Ishikawa (cell line): ENCODE results near the gene CCDC91.

Experiments used
- CEBPB ChIP-seq: IDR thresholded peaks from 2 replicates; pipeline ENCODE4 v1.6.1; 2012
- CREB1 ChIP-seq: IDR thresholded peaks from 2 replicates; pipeline ENCODE4 v1.6.1; 2012; ENCODE audit warnings: low read depth
- EGR1 ChIP-seq: IDR thresholded peaks from 2 replicates; pipeline ENCODE4 v1.6.1; 2012
- EP300 ChIP-seq: IDR thresholded peaks from 2 replicates; pipeline ENCODE4 v1.6.1; 2012; ENCODE audit warnings: borderline replicate concordance
- FOXM1 ChIP-seq: IDR thresholded peaks from 2 replicates; pipeline ENCODE4 v1.6.1; 2012; ENCODE audit warnings: low read depth, borderline replicate concordance
- NFIC ChIP-seq: IDR thresholded peaks from 2 replicates; pipeline ENCODE4 v1.6.1; 2012
- TAF1 ChIP-seq: IDR thresholded peaks from 2 replicates; pipeline ENCODE4 v1.6.1; 2012; ENCODE audit warnings: low read depth, mild to moderate bottlenecking
- TEAD4 ChIP-seq: IDR thresholded peaks from 2 replicates; pipeline ENCODE4 v1.6.1; 2012
- YY1 ChIP-seq: IDR thresholded peaks from 2 replicates; pipeline ENCODE4 v1.6.1; 2012; ENCODE audit warnings: low read depth
- TF ChIP-seq, protein P1 (sequence below): IDR thresholded peaks from 2 replicates; pipeline ENCODE4 v1.6.1; 2012
- TF ChIP-seq, protein P2 (sequence below): IDR thresholded peaks from 2 replicates; pipeline ENCODE4 v1.6.1; 2012; ENCODE audit warnings: low read depth, mild to moderate bottlenecking

DNA sequence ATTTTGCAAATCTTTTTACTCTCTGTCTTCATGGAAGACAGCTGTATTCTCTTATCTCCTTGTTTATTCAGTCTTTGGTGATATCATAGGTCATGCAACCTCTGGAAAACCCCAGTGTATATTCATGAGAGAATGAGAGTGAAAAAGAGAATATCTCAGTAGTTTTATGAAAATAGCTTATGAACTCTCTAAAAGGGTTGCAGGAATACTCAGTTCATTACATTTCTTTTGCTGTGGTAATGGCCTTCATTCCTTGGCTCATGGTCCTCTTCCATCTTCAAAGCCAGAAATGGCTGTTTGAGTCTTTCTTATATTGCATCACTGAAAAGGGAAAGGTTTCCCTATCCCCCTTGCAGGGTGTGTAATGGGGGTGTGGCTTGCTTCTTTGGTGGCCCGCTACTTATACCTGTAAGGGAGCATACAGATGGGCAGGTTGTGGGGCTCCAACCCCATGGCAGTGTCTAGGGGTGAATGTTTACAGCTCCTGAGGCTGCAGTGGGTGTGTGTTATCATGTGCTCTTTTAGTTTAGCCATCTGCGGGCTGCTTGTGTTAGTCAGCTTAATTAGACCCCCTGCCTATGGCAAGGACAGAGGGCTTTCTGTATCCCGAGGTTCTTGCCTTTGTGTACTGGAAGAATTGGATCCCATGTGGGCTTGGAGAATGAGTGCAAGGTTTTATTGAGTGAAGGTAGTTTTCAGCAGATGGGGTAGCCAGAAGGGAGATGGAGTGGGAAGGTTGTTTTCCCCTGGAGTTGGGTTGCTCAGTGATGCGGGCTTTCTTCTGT is 150.2 kb downstream of the CCDC91 start:
- no peak for TF ChIP-seq CREB1
- no peak for TF ChIP-seq EP300
- no peak for TF ChIP-seq EGR1
- TF ChIP-seq CEBPB, result no peak
- TF ChIP-seq, protein P1, sequence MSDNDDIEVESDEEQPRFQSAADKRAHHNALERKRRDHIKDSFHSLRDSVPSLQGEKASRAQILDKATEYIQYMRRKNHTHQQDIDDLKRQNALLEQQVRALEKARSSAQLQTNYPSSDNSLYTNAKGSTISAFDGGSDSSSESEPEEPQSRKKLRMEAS, result no peak
- no peak for TF ChIP-seq FOXM1
- no peak for TF ChIP-seq NFIC
- TF ChIP-seq, protein P2, sequence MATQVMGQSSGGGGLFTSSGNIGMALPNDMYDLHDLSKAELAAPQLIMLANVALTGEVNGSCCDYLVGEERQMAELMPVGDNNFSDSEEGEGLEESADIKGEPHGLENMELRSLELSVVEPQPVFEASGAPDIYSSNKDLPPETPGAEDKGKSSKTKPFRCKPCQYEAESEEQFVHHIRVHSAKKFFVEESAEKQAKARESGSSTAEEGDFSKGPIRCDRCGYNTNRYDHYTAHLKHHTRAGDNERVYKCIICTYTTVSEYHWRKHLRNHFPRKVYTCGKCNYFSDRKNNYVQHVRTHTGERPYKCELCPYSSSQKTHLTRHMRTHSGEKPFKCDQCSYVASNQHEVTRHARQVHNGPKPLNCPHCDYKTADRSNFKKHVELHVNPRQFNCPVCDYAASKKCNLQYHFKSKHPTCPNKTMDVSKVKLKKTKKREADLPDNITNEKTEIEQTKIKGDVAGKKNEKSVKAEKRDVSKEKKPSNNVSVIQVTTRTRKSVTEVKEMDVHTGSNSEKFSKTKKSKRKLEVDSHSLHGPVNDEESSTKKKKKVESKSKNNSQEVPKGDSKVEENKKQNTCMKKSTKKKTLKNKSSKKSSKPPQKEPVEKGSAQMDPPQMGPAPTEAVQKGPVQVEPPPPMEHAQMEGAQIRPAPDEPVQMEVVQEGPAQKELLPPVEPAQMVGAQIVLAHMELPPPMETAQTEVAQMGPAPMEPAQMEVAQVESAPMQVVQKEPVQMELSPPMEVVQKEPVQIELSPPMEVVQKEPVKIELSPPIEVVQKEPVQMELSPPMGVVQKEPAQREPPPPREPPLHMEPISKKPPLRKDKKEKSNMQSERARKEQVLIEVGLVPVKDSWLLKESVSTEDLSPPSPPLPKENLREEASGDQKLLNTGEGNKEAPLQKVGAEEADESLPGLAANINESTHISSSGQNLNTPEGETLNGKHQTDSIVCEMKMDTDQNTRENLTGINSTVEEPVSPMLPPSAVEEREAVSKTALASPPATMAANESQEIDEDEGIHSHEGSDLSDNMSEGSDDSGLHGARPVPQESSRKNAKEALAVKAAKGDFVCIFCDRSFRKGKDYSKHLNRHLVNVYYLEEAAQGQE, result no peak
- TF ChIP-seq TAF1, result no peak
- TF ChIP-seq TEAD4, result no peak
- no peak for TF ChIP-seq YY1
